Fibroblast of mammary gland (primary cell): Measurements from ENCODE around the gene TXNDC11.

Experiments
- DNase-seq: peaks from one replicate; pipeline ENCODE4 v3.0.0-alpha.2; 2010; ENCODE audit warnings: low read depth
- H3K4me3 ChIP-seq: 2 replicates; pipeline ENCODE4 v1.5.1; 2011; ENCODE audit warnings: low read depth, mild to moderate bottlenecking, low read length, moderate library complexity; ENCODE audit not compliant: control insufficient read depth
- TF ChIP-seq, protein P1 (sequence below): conservative IDR thresholded peaks from 2 replicates; pipeline ENCODE4 v1.5.1; 2011; ENCODE audit warnings: low read depth, low read length, inconsistent platforms; ENCODE audit not compliant: control insufficient read depth, insufficient read depth

TXNDC11 gene

DNA sequence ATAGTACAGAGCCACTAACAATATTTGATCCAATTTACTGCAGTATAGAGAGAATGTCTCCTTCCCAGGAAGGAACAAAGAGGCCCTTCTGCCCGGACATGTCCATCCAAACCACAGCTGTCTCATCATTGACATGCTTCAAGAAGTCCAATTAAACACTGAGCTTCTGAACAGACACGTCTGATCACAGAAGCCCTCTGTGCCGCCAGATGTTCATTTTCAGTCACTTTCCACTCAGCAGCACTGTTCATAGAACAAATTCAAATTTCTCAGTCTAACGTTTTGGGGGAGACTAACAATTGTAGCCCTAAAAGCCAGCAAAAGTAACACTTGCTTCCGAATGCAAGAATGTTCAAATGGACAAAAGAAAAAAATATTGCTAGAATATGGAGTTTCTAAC, 39.1 kb upstream of the TXNDC11 start:
- DNase-seq = no peak
- H3K4me3 ChIP-seq = no peak overlapping the region
- TF ChIP-seq, protein P1, sequence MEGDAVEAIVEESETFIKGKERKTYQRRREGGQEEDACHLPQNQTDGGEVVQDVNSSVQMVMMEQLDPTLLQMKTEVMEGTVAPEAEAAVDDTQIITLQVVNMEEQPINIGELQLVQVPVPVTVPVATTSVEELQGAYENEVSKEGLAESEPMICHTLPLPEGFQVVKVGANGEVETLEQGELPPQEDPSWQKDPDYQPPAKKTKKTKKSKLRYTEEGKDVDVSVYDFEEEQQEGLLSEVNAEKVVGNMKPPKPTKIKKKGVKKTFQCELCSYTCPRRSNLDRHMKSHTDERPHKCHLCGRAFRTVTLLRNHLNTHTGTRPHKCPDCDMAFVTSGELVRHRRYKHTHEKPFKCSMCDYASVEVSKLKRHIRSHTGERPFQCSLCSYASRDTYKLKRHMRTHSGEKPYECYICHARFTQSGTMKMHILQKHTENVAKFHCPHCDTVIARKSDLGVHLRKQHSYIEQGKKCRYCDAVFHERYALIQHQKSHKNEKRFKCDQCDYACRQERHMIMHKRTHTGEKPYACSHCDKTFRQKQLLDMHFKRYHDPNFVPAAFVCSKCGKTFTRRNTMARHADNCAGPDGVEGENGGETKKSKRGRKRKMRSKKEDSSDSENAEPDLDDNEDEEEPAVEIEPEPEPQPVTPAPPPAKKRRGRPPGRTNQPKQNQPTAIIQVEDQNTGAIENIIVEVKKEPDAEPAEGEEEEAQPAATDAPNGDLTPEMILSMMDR = no peak

DNA sequence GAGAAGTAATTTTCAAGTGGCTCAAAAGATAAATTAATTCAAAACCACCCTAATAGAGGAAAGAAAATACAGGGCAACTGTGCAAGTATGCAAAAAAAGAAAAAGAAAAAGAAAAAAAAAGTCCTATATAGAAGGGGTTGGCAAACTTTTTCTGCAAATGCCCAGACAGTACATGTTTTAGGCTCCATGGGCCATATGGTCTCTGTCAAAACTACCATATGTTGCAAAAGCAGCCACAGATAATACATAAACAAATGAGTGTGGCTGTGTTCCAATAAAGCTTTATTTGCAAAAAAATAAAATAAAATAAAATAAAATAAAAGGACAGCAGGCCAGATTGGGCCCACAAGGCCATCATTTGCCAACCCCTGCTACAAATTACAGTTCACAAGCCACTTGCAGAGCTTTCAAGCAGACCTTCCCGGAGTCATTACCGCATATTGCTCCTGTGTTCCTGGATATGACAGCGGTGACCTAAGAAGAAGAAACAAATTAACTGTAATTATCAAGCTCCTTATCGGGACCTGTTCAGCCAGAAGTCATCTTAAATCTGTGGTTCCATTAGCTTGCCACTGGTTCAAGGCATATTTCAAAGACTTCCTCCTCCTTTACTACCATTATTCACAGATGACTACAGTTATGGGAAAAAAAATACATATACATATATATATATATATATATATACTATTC, 38.5 kb upstream of the TXNDC11 start:
- no peak overlapping the region for H3K4me3 ChIP-seq
- DNase-seq = no peak
- TF ChIP-seq, protein P1 = no peak

DNA sequence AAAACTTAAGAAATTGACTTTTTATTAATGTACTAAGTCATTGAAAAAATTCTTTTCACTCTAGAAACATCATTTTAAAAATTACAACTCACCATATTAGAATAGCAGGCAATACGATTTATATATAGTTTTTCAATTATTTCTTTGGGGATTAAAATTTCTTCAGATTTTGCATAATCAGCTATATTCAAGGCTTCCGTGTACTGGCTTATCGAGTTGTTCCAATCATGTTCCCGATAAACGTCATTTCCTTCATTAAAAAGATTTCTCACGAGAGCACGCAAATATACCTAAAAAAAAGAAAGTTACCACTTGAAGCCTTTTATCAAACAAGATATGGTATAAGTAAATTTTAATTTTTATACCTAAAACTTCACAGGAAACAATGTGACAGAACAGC, 36.4 kb upstream of the TXNDC11 start:
- no peak for DNase-seq
- no peak overlapping the region for H3K4me3 ChIP-seq
- TF ChIP-seq, protein P1 = no peak

DNA sequence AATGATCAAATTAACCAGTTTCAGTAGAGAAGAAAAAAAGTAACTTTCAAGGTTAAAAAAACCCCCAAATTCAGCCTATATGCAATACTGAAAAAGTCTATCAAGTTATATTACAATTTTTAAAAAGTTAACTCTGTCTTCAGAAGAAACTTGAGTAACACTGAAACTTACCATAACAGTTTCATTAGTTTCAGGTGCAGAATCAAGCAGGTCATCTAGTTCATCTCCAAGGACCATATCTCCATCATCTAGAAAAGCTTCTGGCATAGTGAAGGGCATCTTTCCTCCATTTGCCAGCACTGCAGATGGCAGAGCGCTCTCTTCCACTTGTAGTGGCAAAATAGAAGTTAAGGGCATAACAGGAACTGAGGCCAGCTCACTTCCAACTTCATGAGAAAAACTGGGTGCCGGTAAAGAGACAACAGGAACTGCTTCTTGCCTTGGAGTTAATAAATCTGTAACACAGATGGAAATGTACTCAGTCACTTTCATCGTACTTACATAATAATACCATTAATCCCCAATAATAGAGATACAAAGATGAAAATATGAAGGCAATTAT, 31.5 kb upstream of the TXNDC11 start:
- DNase-seq = no peak
- TF ChIP-seq, protein P1 = no peak
- H3K4me3 ChIP-seq = no peak overlapping the region

DNA sequence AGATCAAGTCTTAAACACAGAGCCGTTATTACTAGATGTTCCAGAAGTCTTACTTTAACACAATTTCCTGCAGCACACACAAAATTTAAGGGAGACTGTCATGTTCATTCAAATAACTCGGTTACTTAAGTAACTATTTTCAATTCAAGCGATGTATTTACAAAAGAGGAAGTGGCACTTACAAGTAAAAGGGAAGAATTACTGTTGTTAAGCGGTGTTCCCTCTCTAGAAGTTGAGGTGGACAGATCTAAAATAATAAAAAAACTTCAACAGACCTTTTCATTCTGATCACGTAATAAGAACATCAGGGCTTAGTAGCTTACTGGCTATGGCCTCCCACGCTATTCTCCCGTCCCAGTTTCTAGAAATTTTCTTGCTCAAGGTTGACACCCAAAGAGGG, 26.2 kb upstream of the TXNDC11 start:
- H3K4me3 ChIP-seq = no peak overlapping the region
- TF ChIP-seq, protein P1 = no peak
- no peak for DNase-seq

DNA sequence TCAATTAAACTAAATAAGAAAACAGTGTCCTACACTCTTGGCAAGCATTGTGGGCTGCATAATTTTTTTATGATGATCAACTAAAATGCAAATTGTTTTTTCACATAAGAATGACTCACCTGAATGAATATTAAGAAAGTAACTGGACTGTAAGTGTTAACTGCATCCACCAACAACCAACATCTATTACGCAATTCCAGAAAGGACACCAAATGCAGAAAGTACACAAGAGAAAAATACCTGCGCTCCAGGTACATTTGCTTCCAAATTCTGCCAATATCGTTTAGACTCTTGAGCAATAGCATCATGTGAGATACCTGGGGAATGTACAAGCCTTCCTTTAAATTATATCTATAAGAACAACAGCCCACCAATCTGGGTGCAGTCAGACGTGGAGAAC, 19.8 kb upstream of the TXNDC11 start:
- DNase-seq = no peak
- TF ChIP-seq, protein P1 = no peak
- H3K4me3 ChIP-seq = no peak overlapping the region
